Stimulated activated CD4-positive, alpha-beta T cell treated with anti-CD3 and anti-CD28 coated beads, Interleukin-1b, Interleukin-23, amount 100 ng/mL, for 48 hours (primary cell): ENCODE data around the gene IGFBP4.
"Not testable (repeated sequence)": the region's sequence is repeated elsewhere in the genome, so short reads cannot be mapped to it uniquely, and the experiment has no call there.

Experiments
- DNase-seq: peaks from one replicate; pipeline ENCODE4 v3.0.0-alpha.2; 2020

Gene IGFBP4

DNA sequence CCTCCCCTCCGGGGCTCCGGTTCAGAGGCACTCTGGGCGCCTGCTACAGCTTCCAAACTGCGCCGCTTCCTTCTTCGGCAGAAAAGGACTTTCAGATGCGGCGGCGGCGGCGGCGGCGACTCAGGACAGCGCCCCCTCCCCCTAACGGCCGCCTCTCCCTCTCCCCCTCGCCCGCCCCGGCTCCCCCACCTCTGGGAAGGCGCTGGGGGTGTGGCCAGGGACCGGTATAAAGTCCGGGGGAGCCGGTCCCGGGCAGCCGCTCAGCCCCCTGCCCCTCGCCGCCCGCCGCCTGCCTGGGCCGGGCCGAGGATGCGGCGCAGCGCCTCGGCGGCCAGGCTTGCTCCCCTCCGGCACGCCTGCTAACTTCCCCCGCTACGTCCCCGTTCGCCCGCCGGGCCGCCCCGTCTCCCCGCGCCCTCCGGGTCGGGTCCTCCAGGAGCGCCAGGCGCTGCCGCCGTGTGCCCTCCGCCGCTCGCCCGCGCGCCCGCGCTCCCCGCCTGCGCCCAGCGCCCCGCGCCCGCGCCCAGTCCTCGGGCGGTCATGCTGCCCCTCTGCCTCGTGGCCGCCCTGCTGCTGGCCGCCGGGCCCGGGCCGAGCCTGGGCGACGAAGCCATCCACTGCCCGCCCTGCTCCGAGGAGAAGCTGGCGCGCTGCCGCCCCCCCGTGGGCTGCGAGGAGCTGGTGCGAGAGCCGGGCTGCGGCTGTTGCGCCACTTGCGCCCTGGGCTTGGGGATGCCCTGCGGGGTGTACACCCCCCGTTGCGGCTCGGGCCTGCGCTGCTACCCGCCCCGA lies at the start of gene IGFBP4:
Gene IGFBP4 (plus strand): TSS at position 255 of the 792 bp plus-strand sequence. CDS start 286 bp downstream, at position 541.
- peak; percentile 60 for DNase-seq

DNA sequence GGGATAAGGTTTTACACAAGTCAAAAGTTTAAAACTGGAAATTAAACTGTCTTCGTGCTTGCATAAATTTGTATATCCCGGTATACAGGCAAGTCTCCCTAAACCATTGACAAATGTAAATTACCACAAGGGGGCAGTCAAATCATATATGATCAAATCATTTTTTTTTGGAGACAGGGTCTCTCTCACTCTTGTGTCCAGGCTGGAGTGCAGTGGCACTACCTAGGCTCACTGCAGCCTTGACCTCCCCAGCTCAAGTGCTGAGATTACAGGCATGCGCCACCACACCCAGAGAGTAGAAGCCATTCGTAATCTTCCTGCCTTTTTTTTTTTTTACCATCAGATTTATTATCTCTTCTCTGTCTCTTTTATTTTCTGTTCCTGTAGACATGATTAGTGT lies 44.1 kb upstream of the IGFBP4 start:
- no peak for DNase-seq

DNA sequence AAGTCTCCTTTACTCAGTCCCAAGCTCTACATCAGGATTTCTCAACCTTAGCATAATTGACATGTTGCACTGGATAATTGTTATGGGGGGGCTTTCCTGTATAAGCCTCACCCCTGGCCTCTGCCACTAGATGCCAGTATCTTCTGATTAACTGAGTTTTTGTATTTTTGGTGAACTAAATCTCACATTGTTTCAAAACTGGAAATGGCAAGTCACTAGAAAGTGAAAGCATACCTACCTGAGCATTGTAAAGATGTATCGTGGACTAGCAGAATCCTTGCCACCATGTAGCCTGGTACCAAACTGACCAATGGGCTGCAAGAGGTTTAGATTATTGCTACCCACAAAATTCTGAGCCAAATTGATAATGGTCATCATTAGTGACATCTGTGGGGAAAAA lies 40.6 kb upstream of the IGFBP4 start:
- DNase-seq, result no peak

DNA sequence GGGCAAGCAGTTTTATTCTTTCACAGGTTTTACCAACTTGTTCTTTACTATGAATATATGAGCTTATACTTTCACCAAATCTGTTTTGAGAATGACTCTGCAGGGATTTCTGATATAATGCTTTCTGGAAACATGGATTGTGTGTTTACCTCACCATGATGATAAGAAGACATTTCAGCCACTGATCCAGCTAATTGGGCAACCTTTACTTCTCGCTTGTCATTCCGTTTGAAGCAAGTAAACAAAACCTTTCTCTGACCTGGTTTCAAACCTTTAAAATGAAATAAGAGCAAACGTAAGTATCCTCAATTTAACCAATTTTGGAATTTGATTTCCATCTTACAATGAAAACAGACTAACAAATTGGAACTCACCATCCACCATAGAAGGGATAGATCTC lies 39.2 kb upstream of the IGFBP4 start:
- DNase-seq, result no peak

DNA sequence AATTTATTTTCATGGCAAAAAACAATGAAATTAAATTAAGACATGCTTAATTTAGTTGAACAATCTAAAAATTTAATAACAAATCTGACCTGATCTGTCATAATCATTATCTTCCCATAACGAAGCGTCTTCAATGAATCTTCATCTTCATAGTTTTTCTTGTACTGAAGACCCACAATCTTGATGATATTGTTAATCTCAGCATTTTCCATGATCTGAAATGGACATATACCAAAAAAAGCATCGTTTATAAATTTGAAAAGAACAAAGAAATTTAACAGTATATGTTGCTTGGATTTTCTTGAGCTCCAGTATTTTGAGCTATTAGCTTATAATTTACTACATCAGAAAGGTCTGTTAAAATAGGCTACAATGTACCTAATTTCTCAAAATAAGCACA lies 35.8 kb upstream of the IGFBP4 start:
- DNase-seq, result no peak

DNA sequence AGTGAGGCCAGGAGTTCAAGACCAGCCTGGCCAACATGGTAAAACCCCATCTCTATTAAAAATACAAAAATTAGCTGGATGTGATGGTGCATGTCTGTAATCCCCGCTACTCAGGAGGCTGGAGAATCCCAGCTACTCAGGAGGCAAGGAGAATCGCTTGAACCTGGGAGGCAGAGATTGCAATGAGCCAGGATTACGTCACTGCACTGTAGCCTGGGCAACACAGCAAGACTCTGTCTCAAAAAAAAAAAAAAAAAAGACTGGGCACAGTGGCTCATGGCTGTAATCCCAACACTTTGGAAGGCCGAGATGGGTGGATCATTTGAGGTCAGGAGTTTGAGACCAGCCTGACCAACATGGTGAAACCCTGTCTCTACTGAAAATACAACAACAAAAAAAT lies 33.7 kb upstream of the IGFBP4 start:
- DNase-seq, result not testable (repeated sequence)

DNA sequence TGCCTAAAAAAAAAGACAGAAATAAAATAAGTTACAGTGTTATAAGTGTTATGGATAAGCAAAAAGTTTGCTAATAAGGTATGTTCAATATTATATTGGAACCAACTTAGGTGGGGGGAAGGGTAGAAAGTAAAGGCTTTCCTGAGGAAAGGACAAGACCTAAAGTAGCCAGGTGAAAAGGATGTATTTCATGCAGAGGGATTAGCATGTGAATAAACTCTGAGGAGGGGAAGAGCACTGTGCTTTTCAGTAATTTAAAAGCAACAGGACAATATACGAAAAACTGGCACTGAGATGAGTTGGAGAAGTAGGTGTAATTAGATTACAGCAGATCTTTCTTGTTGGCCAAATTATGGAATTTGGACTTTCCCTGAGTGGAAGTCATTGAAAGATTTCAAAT lies 33.2 kb upstream of the IGFBP4 start:
- no peak for DNase-seq

DNA sequence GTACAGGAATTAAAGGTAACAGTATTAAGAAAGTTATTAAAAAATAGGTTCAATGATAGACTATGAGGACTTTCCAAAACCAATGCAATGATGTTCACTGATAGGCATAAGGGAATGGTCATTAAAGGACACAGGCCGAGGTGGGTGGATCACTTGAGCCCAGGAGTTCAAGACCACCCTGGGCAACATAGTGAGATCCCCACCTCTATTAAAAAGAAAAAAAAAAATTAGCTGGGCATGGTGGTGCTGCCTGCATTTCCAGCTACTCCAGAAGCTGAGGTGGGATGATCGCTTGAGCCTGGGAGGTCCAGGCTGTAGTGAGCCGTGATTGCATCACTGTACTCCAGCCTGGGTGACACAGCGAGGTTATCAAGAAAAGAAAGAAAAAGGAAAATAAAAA lies 31.4 kb upstream of the IGFBP4 start:
- DNase-seq, result no peak

DNA sequence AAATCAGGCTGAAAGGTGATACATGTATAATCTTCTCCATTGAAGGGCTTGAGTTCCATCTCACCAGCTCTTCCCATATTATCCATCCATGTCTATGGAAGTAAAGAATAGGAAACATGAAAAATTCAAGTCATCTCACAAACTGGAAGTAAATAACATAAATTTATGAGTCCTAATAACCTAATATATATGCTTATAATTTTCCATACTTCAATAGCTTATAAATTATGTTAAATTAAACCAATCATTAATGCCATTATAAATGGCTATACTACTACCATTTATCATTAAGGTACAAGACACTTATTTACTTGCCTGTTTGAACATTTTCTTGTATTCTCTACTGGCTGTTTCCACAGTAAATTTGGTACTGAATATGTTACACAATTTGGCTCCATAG lies 30.4 kb upstream of the IGFBP4 start:
- DNase-seq, result no peak

DNA sequence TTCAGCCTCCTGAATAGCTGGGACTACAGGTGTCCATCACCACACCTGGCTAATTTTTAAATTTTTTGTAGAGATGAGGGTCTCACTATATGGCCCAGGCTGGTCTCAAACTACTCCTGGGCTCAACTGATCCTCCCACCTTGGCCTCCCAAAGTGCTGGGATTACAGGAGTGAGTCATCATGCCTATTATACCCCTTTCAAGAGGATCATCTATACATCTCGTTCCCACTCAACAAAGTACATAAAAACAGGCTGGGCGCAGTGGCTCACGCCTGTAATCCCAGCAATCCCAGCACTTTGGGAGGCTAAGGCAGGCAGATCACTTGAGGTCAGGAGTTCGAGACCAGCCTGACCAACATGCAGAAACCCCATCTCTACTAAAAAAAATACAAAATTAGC lies 28.9 kb upstream of the IGFBP4 start:
- not testable (repeated sequence) for DNase-seq

DNA sequence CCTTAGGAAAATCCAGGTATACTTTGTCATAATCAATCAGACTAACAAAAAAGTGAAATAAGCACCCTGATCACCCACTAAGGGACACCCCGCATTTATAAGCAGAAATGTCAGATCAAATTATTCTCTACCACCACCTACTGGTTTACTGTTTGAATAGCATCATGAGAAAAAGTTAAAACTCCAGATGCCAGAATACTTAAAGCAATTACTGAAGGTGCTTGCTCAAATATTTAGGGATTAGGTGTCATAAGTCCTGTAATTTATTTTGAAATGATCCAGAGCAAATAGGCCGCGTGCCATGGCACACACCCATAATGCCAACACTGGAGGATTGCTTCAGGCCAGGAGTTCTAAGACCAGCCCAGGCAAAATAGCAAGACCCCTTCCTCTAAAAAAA lies 27.9 kb upstream of the IGFBP4 start:
- DNase-seq, result no peak

DNA sequence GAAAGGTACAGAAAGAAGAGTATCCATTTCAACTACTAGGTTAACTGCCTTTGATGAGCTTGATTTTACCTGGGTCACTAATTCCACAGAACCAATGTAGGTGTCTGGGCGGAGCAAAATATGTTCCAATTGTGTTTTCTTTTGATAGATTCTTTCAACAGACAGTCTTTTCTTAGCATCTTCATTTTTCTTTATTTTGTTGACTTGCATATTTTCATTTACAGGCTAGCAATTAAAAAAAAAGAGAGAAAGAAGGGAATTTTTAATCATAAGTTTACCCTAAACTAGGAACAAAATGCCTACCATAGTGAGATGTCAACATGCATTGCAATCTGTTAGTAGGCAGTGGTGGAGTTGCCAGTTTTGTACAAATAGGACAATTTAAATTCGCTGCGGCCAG lies 26.6 kb upstream of the IGFBP4 start:
- no peak for DNase-seq

DNA sequence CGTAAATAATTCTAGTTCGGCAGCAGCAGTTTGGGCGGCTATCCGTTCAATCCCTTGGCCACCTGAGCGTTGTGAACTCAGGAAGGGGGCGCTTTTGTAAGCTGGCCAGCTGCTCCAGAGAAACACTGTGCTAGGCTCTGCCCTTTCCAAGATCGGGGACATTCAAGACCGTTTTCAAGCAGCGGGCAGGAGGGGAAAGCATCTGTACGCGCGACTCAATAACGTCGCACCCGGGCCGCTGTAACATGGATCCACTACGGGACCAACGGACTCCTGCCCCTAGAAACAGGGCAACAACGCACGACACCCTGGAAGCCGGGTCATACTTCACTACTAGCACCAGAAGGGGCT lies 26.0 kb upstream of the IGFBP4 start:
- no peak for DNase-seq

DNA sequence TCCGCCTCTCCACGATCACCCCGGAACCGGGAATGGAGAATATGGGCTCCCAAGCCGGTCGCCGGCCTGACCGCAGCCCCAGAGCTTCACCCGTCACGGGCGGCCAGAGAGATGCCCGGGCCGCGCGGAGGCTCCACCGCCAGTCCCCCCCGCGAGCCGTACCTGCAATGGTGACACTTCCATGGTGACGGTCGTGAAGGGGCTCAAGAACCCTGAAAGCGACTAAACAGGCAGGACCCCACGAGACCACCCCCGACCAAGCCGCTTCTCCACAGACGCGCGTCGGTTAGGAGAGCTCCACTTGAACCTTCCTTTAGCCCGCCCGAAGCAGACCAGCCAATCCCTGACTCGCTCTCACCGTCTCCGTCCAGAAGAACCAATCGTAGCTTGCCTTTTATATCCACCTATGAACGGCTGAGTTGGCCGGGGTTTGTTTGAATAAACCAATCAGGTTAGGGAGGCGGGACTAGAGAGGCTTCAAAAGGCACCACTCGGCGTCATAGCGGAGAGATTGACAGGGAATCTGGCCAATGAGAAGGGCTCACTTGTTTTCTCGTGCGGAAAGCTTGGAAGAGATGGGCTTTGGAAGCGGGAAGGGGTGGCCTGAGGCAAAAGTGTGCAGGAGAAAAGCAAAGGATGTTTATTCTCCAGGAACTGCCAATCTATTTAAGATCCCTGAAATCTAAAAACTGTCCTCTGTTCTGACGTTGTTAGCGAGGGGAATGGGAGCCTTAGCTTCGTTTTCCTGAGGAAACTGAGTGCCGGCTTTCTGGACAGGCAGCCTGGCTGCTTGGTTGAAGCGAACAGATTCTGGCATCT lies 25.4 kb upstream of the IGFBP4 start, which contains the start of gene TOP2A:
Gene TOP2A (minus strand): TSS at position 288 of the 819 bp plus-strand sequence. CDS start 105 bp downstream, at position 183.
- DNase-seq, result peak; percentile 97

DNA sequence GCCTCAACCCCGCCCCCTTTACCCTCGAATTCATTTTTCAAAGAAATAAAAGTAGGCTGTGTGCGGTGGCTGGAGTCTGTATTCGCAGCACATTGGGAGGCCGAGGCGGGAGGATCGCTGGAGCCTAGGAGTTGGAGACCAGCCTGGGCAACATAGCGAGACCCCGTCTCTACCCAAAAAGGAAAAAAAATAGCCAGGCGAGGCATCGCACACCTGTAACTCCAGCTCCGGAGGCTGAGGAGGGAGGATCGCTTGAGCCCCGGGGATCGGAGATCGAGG lies 24.9 kb upstream of the IGFBP4 start:
- DNase-seq, result no peak

DNA sequence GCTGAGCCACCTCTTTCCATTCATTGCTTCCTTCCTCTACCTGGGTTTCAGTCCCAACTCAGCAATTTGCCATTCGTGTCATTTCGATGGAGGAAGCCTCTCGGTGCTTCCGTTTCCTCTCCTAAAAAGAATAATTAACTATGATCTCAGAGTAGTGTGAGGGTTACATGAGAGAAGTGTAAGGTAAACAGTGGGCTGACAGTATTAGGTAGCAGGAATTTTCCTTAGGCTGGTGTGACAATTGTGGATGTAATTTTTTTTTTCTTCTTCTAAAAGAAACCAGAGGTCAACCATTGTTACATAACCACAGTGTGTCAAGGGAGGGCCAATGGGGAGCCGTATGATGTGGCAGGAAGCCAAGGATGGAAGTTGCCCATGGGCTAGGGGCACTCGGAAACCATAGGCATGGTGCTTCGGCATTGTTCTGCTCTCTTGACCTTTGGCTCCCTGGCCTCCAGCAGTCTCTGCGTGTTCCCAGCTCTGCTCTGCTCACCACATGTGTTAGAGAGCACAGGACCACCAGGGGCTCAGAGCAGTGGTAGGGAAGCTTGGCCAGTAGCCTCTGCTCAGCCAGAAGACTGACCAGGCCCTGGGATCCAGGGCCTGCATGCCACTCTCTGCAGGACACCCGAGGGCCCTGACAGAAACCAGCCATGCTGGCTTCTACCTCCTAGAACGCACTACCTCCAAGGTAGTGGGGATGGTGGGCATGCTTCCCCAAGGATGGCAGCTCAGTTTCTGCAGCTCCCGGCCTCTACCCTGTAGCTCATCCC lies 23.5 kb upstream of the IGFBP4 start:
- DNase-seq, result no peak

DNA sequence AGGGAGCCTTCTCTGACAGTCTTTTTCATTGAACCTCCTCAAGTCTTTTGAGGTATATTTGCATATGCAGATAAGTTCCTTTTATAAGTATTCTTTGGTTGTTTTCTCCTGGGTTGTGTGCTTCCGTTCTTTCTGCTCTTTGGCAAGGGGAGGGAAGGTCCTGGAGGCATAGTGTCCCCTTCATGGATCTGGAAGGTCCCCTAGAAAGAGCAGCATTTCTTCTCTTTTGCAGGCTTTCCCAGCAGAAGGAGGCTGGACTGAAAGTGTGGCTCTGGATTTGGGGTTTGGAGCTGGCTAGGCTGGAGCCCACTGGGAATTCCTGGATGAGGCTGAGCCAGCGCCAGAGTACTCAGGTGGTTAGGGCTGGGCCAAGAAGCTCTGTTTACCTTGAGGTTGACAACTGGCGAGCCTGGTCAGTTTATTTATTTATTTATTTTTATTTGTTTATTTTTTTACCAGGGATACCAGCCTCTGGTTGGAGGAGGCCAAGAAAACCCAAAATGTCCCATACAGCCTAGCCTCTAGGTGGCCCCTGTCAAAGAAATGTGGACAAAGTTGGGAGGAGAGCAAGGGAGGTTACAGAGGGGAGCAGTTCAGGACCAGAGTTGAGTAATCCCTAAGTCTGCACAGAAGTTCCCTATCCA lies 20.1 kb upstream of the IGFBP4 start:
- no peak for DNase-seq

DNA sequence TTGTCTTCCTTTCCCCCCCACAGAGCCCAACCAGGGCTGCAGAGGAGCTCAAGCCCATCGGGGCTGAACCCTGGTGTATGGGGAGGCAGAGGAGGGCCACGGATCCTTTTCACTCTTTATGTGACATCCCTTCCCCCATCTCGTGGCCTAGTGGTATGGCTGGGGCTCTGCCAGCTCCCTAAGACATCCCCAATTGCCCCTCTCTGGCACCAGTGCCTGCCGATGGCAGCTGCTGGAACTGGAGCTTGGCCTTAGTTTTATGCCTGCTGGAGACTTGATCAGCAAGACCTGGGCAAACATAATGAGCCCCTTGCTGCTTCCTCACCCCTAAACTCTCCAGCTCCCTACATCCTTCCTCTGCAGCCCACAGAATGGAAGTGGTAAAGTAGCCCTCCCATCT lies 17.5 kb upstream of the IGFBP4 start:
- DNase-seq, result no peak

DNA sequence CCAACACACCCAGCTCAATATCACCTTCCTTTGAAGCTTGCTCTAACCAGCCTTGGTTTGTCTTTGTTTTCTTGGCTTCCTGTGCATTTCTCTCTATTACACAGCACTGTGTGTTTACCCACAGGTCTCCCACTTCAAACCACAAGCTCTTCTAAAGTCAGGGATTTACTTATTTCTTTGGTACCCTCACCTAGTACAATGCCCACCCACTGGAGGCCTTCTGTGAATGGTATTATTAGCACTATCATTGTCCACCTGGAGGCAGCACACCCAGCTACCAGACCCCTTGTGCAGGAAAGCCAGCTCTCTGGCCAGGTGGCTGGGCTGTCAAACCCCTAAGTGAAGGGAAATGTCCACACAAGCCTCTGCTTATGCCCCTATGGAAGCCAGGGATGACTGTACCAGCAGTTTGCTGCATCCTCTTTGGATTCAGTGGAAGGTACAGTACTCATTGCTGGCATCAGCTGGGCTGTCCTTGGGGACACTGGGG lies 16.2 kb upstream of the IGFBP4 start:
- DNase-seq, result peak; percentile 17

DNA sequence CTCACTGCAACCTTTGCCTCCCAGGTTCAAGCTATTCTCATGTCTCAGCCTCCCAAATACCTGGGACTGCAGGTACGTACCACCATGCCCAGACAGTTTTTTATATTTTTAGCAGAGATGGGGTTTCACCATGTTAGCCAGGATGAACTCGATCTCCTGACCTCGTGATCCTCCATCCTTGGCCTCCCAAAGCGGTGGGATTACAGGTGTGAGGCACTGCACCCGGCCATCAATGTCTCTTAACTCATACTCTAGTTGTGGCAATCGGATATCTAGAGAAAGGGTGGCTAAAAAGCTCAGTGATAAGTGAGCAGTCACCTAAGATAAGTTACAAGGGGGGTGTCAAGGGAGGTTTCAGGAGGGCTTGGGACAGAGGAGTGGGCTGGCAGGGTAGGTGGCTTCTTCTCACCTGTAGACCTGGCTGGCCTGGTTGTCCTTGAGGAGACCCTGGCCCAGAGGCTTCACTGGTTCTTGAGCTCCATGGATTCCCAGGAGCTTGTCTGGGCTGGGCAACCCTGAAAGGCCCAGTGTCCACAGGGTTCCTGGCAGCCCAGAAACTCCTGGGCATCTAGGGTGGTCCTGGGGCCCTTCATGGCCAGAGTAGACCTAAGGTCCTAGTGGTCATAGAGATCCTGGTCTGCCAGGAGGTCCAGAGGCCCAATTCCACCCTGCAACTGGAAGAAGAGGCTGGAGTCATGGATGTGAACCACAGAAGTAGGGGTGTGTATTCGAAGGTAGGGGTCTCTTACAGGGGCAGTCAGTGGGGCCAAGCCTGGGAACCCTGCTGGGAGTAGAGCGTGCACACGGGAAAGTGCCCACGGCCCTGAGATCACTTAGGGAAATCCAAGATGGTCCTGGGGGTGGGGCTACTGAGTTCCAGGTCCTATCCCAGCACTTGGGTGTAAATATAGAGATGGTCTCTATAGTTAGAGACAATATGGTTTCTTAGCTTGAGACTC lies 12.7 kb upstream of the IGFBP4 start:
- DNase-seq, result no peak

DNA sequence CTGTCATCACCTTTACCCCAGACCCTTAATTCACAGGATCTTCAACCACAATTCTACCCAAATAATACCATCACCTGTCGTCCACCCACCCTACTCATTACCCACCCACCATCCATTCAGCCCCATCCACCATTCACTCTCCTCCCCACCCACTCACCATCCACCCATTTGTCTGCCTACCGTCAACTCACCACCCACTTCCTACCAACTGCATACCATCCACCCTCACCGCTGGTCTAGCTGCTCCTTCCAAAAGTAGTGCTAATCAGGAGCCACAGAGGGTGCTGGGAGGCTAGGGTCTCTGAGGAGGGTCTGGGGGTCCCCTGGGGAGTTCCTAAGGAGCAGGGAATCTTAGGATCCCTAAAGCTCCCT lies 12.0 kb upstream of the IGFBP4 start:
- DNase-seq, result no peak
